WTC11 (cell line): ENCODE results near the gene PCNX3. TPM values are rescaled to one million over a fixed set of nuclear protein-coding genes. Genes with fewer than 3 reads are reported as not detected.

Experiments used
- ATAC-seq: fragments of 200-7000 bp; cut with Tn5 transposase; 2 replicates; pipeline ENCODE4 v1.10.0; 2021; ENCODE audit warnings: mild to moderate bottlenecking, moderate library complexity
- CTCF ChIA-PET: fragments of 300-600 bp; sonication (Branson Sonifier 250); formaldehyde crosslinking; loops from one replicate; lab custom pipeline; 2021; ENCODE audit warnings: antibody characterized with exemption; lab: Charles Lee
- POLR2A ChIA-PET: fragments of 350-600 bp; sonication (Branson Sonifier 250); formaldehyde crosslinking; loops from one replicate; lab custom pipeline; 2021; ENCODE audit warnings: antibody characterized with exemption; lab: Charles Lee
- DNase-seq: peaks from one replicate; pipeline ENCODE4 v3.0.0; 2021; ENCODE audit warnings: low spot score
- H3K27ac Mint-ChIP-seq: 2 replicates; pipeline ENCODE4 v1.8.0; 2021; ENCODE audit warnings: mixed read lengths
- H3K27me3 Mint-ChIP-seq: 2 replicates; pipeline ENCODE4 v1.8.0; 2021; ENCODE audit warnings: low read depth, mild to moderate bottlenecking, moderate library complexity, mixed read lengths
- H3K36me3 Mint-ChIP-seq: 2 replicates; pipeline ENCODE4 v1.8.0; 2021; ENCODE audit warnings: mixed read lengths
- H3K4me1 Mint-ChIP-seq: 2 replicates; pipeline ENCODE4 v1.8.0; 2022; ENCODE audit warnings: mixed read lengths
- H3K4me3 Mint-ChIP-seq: 2 replicates; pipeline ENCODE4 v1.8.0; 2021; ENCODE audit warnings: mild to moderate bottlenecking, moderate library complexity, mixed read lengths
- H3K9me3 Mint-ChIP-seq: 2 replicates; pipeline ENCODE4 v1.8.0; 2021; ENCODE audit warnings: mixed read lengths
- AFF4 ChIP-seq: sonication (generic); formaldehyde crosslinking; IDR thresholded peaks from 2 replicates; pipeline ENCODE4 v1.8.1; 2023; ENCODE audit warnings: mild to moderate bottlenecking, missing genetic modification reagents, borderline replicate concordance
- E2F5 ChIP-seq: sonication (generic); formaldehyde crosslinking; IDR thresholded peaks from 2 replicates; pipeline ENCODE4 v1.8.1; 2022; ENCODE audit warnings: mild to moderate bottlenecking, moderate library complexity, missing genetic modification reagents
- FOXP1 ChIP-seq: sonication (generic); formaldehyde crosslinking; IDR thresholded peaks from 2 replicates; pipeline ENCODE4 v1.8.0; 2022; ENCODE audit warnings: missing genetic modification reagents, mild to moderate bottlenecking, moderate library complexity, borderline replicate concordance
- JAZF1 ChIP-seq: fragments of 250-450 bp; sonication (Bioruptor Pico); IDR thresholded peaks from 2 replicates; pipeline ENCODE4 v1.9.0; 2021; ENCODE audit warnings: moderate library complexity, mild to moderate bottlenecking, inconsistent platforms
- MXD4 ChIP-seq: fragments of 250-450 bp; sonication (Bioruptor Pico); IDR thresholded peaks from 2 replicates; pipeline ENCODE4 v1.8.0; 2021; ENCODE audit warnings: mild to moderate bottlenecking, moderate library complexity, borderline replicate concordance
- NFE2L1 ChIP-seq: sonication (generic); formaldehyde crosslinking; IDR thresholded peaks from 2 replicates; pipeline ENCODE4 v1.8.1; 2023; ENCODE audit warnings: missing genetic modification reagents
- RELA ChIP-seq: sonication (generic); formaldehyde crosslinking; IDR thresholded peaks from 2 replicates; pipeline ENCODE4 v1.8.1; 2022; ENCODE audit warnings: missing genetic modification reagents, mild to moderate bottlenecking, borderline replicate concordance
- RORB ChIP-seq: fragments of 250-450 bp; sonication (Bioruptor Pico); IDR thresholded peaks from 2 replicates; pipeline ENCODE4 v1.9.0; 2021; ENCODE audit warnings: mild to moderate bottlenecking
- SOX15 ChIP-seq: fragments of 250-450 bp; sonication (Bioruptor Pico); IDR thresholded peaks from 2 replicates; pipeline ENCODE4 v1.9.0; 2021; ENCODE audit warnings: mild to moderate bottlenecking
- SP1 ChIP-seq: sonication (generic); formaldehyde crosslinking; conservative IDR thresholded peaks from 2 replicates; pipeline ENCODE4 v1.8.1; 2022; ENCODE audit warnings: missing genetic modification reagents
- TCF7 ChIP-seq: sonication (generic); formaldehyde crosslinking; IDR thresholded peaks from 2 replicates; pipeline ENCODE4 v1.8.0; 2022; ENCODE audit warnings: mild to moderate bottlenecking, low read depth, missing genetic modification reagents, moderate library complexity
- TEAD4 ChIP-seq: sonication (generic); formaldehyde crosslinking; IDR thresholded peaks from 2 replicates; pipeline ENCODE4 v1.8.0; 2022; ENCODE audit warnings: mild to moderate bottlenecking, missing genetic modification reagents
- ZBTB43 ChIP-seq: sonication (generic); formaldehyde crosslinking; IDR thresholded peaks from 2 replicates; pipeline ENCODE4 v1.8.1; 2023; ENCODE audit warnings: mild to moderate bottlenecking, missing genetic modification reagents
- ZNF138 ChIP-seq: sonication (generic); formaldehyde crosslinking; conservative IDR thresholded peaks from 2 replicates; pipeline ENCODE4 v1.8.1; 2022; ENCODE audit warnings: mild to moderate bottlenecking, moderate library complexity, missing genetic modification reagents
- ZNF396 ChIP-seq: fragments of 250-450 bp; sonication (Bioruptor Pico); IDR thresholded peaks from 2 replicates; pipeline ENCODE4 v1.8.0; 2021; ENCODE audit warnings: mild to moderate bottlenecking, moderate library complexity, borderline replicate concordance
- ZNF423 ChIP-seq: fragments of 250-450 bp; sonication (Bioruptor Pico); IDR thresholded peaks from 2 replicates; pipeline ENCODE4 v2.1.2; 2022; ENCODE audit warnings: mild to moderate bottlenecking, moderate library complexity
- ZNF671 ChIP-seq: fragments of 250-450 bp; sonication (Bioruptor Pico); IDR thresholded peaks from 2 replicates; pipeline ENCODE4 v1.8.0; 2021; ENCODE audit warnings: mild to moderate bottlenecking
- total RNA-seq: library from RNA; stranded (reverse); gene quantifications from 3 replicates; pipeline ENCODE4 v1.2.3, GENCODE V29; 2021
- TF ChIP-seq, protein P1 (sequence below): sonication (generic); formaldehyde crosslinking; IDR thresholded peaks from 2 replicates; pipeline ENCODE4 v1.8.0; 2023; ENCODE audit warnings: missing genetic modification reagents, mild to moderate bottlenecking, borderline replicate concordance
- TF ChIP-seq, protein P2 (sequence below): sonication (generic); formaldehyde crosslinking; IDR thresholded peaks from 2 replicates; pipeline ENCODE4 v1.8.1; 2022; ENCODE audit warnings: low read depth, mild to moderate bottlenecking, moderate library complexity, missing genetic modification reagents, borderline replicate concordance
- TF ChIP-seq, protein P3 (sequence below): sonication (generic); formaldehyde crosslinking; IDR thresholded peaks from 2 replicates; pipeline ENCODE4 v1.8.0; 2022; ENCODE audit warnings: mild to moderate bottlenecking, missing genetic modification reagents
- TF ChIP-seq, protein P4 (sequence below): sonication (generic); formaldehyde crosslinking; conservative IDR thresholded peaks from 2 replicates; pipeline ENCODE4 v1.8.1; 2022; ENCODE audit warnings: mild to moderate bottlenecking, missing genetic modification reagents
- TF ChIP-seq, protein P5 (sequence below): sonication (generic); formaldehyde crosslinking; IDR thresholded peaks from 2 replicates; pipeline ENCODE4 v1.8.1; 2023; ENCODE audit warnings: mild to moderate bottlenecking, missing genetic modification reagents

The PCNX3 gene
- total RNA-seq, 1 experiment from 2014 or later: 51.6 TPM

DNA sequence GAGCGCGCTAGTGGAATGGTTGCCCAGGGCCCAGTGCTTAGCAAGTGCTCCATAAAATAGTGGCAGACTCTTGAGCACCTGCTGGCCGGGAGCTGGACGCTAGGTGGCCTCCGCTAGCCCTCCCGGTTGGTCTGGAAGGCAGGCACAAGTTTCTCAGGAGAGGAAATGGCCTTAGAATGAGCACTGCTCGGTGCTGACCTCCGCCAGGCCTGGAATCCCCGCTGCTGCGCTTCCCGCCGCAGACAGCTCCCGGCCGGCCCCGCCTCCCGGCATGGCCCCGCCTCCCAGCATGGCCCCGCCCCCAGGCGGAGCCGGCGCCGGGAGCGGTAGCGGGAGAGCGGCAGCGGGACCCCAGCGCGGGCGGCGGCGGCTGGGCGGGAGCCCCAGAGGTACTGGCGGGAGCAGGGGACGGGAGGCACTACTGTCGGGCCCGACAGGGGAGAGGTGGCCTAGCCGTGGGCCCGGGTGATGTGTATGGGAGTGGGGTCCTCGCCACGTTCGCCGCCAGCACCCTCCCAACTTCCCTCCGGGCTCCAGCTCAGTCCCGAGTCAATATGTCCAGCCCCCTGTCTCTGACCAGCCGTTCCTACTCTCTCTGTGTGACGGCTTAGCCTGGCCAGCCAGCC, 22.3 kb downstream of the PCNX3 start, which contains the start of gene SIPA1:
SIPA1 (plus strand) TSS at position 308 of the 626 bp plus-strand sequence. CDS start 2,821 bp downstream, outside the sequence.
- peaks cover 14% of the 10 kb centered on the region for H3K36me3 Mint-ChIP-seq
- ATAC-seq (peak; percentile 70), DNase-seq (peak; percentile 89)
- H3K27me3 Mint-ChIP-seq: no peaks in the 10 kb centered on the region
- ChIA-PET POLR2A (interaction anchor here (0.6 to 2.1 kb wide), 15 partner anchors 9 to 1636 kb away, joined by 3 to 20 read pairs (median 6); partner anchors contain the start of genes CFL1, FAM89B, MUS81 and PCNX3), CTCF (interaction anchor here (0.6 to 2.6 kb wide), 42 partner anchors 9 to 949 kb away, joined by 3 to 36 read pairs (median 5); partner anchors contain the start of genes CCDC85B, FAM89B, FIBP and KAT5)
- H3K27ac Mint-ChIP-seq: peak within 1 kb of the TSS; percentile 94
- peak within 1 kb of the TSS; percentile 81 for H3K4me3 Mint-ChIP-seq
- peaks cover 23% of the 10 kb centered on the region for H3K4me1 Mint-ChIP-seq
- no peaks in the 10 kb centered on the region for H3K9me3 Mint-ChIP-seq
- no peak for TF ChIP-seq SOX15 (CRISPR knock-in tag)
- TF ChIP-seq, protein P1, sequence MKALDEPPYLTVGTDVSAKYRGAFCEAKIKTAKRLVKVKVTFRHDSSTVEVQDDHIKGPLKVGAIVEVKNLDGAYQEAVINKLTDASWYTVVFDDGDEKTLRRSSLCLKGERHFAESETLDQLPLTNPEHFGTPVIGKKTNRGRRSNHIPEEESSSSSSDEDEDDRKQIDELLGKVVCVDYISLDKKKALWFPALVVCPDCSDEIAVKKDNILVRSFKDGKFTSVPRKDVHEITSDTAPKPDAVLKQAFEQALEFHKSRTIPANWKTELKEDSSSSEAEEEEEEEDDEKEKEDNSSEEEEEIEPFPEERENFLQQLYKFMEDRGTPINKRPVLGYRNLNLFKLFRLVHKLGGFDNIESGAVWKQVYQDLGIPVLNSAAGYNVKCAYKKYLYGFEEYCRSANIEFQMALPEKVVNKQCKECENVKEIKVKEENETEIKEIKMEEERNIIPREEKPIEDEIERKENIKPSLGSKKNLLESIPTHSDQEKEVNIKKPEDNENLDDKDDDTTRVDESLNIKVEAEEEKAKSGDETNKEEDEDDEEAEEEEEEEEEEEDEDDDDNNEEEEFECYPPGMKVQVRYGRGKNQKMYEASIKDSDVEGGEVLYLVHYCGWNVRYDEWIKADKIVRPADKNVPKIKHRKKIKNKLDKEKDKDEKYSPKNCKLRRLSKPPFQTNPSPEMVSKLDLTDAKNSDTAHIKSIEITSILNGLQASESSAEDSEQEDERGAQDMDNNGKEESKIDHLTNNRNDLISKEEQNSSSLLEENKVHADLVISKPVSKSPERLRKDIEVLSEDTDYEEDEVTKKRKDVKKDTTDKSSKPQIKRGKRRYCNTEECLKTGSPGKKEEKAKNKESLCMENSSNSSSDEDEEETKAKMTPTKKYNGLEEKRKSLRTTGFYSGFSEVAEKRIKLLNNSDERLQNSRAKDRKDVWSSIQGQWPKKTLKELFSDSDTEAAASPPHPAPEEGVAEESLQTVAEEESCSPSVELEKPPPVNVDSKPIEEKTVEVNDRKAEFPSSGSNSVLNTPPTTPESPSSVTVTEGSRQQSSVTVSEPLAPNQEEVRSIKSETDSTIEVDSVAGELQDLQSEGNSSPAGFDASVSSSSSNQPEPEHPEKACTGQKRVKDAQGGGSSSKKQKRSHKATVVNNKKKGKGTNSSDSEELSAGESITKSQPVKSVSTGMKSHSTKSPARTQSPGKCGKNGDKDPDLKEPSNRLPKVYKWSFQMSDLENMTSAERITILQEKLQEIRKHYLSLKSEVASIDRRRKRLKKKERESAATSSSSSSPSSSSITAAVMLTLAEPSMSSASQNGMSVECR: peak; percentile 72
- no peak for TF ChIP-seq JAZF1 (CRISPR knock-in tag)
- TF ChIP-seq SP1 (CRISPR knock-in tag): peak; percentile 81
- no peak for TF ChIP-seq MXD4
- TF ChIP-seq ZNF423 (CRISPR knock-in tag): no peak
- TF ChIP-seq TCF7 (CRISPR knock-in tag): no peak
- TF ChIP-seq, protein P2, sequence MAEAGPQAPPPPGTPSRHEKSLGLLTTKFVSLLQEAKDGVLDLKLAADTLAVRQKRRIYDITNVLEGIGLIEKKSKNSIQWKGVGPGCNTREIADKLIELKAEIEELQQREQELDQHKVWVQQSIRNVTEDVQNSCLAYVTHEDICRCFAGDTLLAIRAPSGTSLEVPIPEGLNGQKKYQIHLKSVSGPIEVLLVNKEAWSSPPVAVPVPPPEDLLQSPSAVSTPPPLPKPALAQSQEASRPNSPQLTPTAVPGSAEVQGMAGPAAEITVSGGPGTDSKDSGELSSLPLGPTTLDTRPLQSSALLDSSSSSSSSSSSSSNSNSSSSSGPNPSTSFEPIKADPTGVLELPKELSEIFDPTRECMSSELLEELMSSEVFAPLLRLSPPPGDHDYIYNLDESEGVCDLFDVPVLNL (CRISPR knock-in tag): peak; percentile 59; the same call in 1 of the 2 replicates
- peak; percentile 61; the same call in 1 of the 2 replicates for TF ChIP-seq ZBTB43 (CRISPR knock-in tag)
- TF ChIP-seq, protein P3, sequence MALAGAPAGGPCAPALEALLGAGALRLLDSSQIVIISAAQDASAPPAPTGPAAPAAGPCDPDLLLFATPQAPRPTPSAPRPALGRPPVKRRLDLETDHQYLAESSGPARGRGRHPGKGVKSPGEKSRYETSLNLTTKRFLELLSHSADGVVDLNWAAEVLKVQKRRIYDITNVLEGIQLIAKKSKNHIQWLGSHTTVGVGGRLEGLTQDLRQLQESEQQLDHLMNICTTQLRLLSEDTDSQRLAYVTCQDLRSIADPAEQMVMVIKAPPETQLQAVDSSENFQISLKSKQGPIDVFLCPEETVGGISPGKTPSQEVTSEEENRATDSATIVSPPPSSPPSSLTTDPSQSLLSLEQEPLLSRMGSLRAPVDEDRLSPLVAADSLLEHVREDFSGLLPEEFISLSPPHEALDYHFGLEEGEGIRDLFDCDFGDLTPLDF (CRISPR knock-in tag): no peak
- no peak for TF ChIP-seq NFE2L1
- TF ChIP-seq FOXP1 (CRISPR knock-in tag): peak; percentile 64; the same call in 1 of the 2 replicates
- TF ChIP-seq RELA (CRISPR knock-in tag): no peak
- no peak for TF ChIP-seq ZNF396
- TF ChIP-seq TEAD4 (CRISPR knock-in tag): no peak
- TF ChIP-seq, protein P4, sequence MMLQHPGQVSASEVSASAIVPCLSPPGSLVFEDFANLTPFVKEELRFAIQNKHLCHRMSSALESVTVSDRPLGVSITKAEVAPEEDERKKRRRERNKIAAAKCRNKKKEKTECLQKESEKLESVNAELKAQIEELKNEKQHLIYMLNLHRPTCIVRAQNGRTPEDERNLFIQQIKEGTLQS (CRISPR knock-in tag): no peak
- no peak for TF ChIP-seq ZNF671 (CRISPR knock-in tag)
- no peak for TF ChIP-seq RORB (CRISPR knock-in tag)
- TF ChIP-seq E2F5 (CRISPR knock-in tag): peak; percentile 92
- no peak for TF ChIP-seq AFF4
- TF ChIP-seq, protein P5, sequence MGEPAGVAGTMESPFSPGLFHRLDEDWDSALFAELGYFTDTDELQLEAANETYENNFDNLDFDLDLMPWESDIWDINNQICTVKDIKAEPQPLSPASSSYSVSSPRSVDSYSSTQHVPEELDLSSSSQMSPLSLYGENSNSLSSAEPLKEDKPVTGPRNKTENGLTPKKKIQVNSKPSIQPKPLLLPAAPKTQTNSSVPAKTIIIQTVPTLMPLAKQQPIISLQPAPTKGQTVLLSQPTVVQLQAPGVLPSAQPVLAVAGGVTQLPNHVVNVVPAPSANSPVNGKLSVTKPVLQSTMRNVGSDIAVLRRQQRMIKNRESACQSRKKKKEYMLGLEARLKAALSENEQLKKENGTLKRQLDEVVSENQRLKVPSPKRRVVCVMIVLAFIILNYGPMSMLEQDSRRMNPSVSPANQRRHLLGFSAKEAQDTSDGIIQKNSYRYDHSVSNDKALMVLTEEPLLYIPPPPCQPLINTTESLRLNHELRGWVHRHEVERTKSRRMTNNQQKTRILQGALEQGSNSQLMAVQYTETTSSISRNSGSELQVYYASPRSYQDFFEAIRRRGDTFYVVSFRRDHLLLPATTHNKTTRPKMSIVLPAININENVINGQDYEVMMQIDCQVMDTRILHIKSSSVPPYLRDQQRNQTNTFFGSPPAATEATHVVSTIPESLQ (CRISPR knock-in tag): no peak
- TF ChIP-seq ZNF138 (CRISPR knock-in tag): no peak
